ENCODE results near the gene CDH16. TPM values are rescaled to one million over a fixed set of nuclear protein-coding genes. Genes with fewer than 3 reads are reported as not detected.

CDH16 gene
- total RNA-seq, 4 donors from 2014 or later: not detected

DNA sequence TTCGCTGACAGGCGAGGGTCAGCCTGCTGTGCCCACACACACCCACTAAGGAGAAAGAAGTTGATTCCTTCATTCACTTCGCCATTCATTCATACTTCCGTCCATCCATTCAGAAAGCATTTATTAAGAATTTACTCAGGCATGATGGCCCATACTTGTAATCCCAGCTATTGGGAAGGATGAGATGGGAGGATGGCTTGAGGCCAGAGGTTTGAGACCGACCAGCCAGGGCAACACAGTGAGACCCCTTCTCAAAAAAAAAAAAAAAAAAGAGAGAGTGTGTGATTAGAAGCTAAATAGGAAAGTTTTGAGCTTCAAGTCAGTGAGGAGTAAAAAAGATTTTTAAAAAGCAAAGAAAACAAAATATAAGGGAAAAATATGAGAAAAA lies 25.4 kb upstream of the CDH16 start:
- no peaks in the 10 kb centered on the region for H3K27me3 ChIP-seq
- H3K36me3 ChIP-seq: peaks cover 0 to 51% of the 10 kb centered on the region in 2 donors
- WGBS, 2 donors (ENCODE audit: low coverage in 1 of 2): 68% methylated on average over 3 of the region's 5 CpGs; no CpG with 5 or more reads in 1 of the 2 donors
- no peaks in the 10 kb centered on the region for H3K9me3 ChIP-seq
- no peak for ATAC-seq
- H3K4me1 ChIP-seq: peaks cover 0 to 23% (median 9%) of the 10 kb centered on the region in 3 donors
- TF ChIP-seq POLR2A (IDR thresholded peaks at IDR 0.05) (no peak), EP300 (IDR thresholded peaks at IDR 0.05) (no peak), POLR2AphosphoS5 (IDR thresholded peaks at IDR 0.05) (no peak)
- TF ChIP-seq, protein P1, sequence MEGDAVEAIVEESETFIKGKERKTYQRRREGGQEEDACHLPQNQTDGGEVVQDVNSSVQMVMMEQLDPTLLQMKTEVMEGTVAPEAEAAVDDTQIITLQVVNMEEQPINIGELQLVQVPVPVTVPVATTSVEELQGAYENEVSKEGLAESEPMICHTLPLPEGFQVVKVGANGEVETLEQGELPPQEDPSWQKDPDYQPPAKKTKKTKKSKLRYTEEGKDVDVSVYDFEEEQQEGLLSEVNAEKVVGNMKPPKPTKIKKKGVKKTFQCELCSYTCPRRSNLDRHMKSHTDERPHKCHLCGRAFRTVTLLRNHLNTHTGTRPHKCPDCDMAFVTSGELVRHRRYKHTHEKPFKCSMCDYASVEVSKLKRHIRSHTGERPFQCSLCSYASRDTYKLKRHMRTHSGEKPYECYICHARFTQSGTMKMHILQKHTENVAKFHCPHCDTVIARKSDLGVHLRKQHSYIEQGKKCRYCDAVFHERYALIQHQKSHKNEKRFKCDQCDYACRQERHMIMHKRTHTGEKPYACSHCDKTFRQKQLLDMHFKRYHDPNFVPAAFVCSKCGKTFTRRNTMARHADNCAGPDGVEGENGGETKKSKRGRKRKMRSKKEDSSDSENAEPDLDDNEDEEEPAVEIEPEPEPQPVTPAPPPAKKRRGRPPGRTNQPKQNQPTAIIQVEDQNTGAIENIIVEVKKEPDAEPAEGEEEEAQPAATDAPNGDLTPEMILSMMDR (IDR thresholded peaks at IDR 0.05): no peak
- no peak overlapping the region for H3K4me3 ChIP-seq
- H3K27ac ChIP-seq: no peak overlapping the region

- H3K27ac ChIP-seq: no peak overlapping the region
- no peaks in the 10 kb centered on the region for H3K9me3 ChIP-seq
- H3K4me1 ChIP-seq: peaks cover 0 to 18% (median 5%) of the 10 kb centered on the region in 3 donors
- no peak overlapping the region for H3K4me3 ChIP-seq
- no peak for TF ChIP-seq POLR2AphosphoS5 (IDR thresholded peaks at IDR 0.05)
- no peak for TF ChIP-seq POLR2A (IDR thresholded peaks at IDR 0.05)
- TF ChIP-seq, protein P1 (IDR thresholded peaks at IDR 0.05): no peak
- TF ChIP-seq EP300 (IDR thresholded peaks at IDR 0.05): no peak
- ATAC-seq: no peak
- H3K27me3 ChIP-seq: no peaks in the 10 kb centered on the region
- H3K36me3 ChIP-seq: peaks cover 0 to 56% of the 10 kb centered on the region in 2 donors
- no CpG with 5 or more reads among the region's 15 CpGs for WGBS, 2 donors (ENCODE audit: low coverage in 1 of 2)
Observed at GRCh38 chr16:66943426-66944053, 24.9 kb upstream of the CDH16 start.

DNA sequence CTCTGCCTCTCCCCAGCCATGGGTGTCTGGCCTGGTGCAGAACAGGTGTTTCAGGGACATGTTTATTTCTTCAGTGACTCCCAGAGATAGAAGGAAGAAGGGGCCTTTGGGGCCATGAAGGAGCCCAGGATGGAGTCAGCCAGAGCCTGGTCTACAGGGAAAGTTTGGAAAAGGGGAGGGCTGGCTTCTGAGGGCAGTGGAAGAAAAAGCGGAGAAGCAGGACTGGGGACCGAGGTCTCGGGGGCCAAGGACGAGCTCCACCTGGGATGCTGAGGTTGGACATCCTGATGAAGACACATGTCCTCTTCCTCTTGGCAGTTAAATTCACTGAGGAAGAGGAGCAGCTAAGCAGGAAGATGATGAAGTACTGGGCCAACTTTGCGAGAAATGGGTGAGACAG lies 24.3 kb upstream of the CDH16 start:
- H3K27me3 ChIP-seq: no peaks in the 10 kb centered on the region
- WGBS, 2 donors (ENCODE audit: low coverage in 1 of 2): 86% methylated on average over 5 of the region's 5 CpGs; no CpG with 5 or more reads in 1 of the 2 donors
- peaks cover 0 to 62% of the 10 kb centered on the region in 2 donors for H3K36me3 ChIP-seq
- no peaks in the 10 kb centered on the region for H3K9me3 ChIP-seq
- peaks cover 0 to 15% (median 2%) of the 10 kb centered on the region in 3 donors for H3K4me1 ChIP-seq
- H3K4me3 ChIP-seq: no peak overlapping the region
- H3K27ac ChIP-seq: no peak overlapping the region
- no peak for TF ChIP-seq POLR2AphosphoS5 (IDR thresholded peaks at IDR 0.05)
- TF ChIP-seq POLR2A (IDR thresholded peaks at IDR 0.05): no peak
- TF ChIP-seq, protein P1 (IDR thresholded peaks at IDR 0.05): no peak
- no peak for ATAC-seq

DNA sequence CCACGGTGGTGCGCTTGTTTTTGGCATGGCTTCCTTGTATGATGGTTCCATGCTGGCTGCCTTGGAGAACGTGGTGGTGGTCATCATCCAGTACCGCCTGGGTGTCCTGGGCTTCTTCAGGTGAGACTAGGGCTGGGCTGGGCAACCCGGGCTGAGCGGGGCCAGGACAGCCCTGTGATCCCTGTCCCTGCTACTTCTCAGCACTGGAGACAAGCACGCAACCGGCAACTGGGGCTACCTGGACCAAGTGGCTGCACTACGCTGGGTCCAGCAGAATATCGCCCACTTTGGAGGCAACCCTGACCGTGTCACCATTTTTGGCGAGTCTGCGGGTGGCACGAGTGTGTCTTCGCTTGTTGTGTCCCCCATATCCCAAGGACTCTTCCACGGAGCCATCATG lies 21.6 kb upstream of the CDH16 start:
- Histone ChIP-seq H3K4me3 (no peak overlapping the region), H3K4me1 (peaks cover 0 to 30% (median 16%) of the 10 kb centered on the region in 3 donors), H3K36me3 (peaks cover 0 to 76% of the 10 kb centered on the region in 2 donors), H3K27ac (no peak overlapping the region), H3K27me3 (no peaks in the 10 kb centered on the region), H3K9me3 (no peaks in the 10 kb centered on the region)
- no CpG with 5 or more reads among the region's 16 CpGs for WGBS, 2 donors (ENCODE audit: low coverage in 1 of 2)
- no peak for ATAC-seq
- no peak for TF ChIP-seq POLR2A (IDR thresholded peaks at IDR 0.05)
- TF ChIP-seq POLR2AphosphoS5 (IDR thresholded peaks at IDR 0.05): no peak
- no peak for TF ChIP-seq EP300 (IDR thresholded peaks at IDR 0.05)
- TF ChIP-seq, protein P1 (IDR thresholded peaks at IDR 0.05): no peak

DNA sequence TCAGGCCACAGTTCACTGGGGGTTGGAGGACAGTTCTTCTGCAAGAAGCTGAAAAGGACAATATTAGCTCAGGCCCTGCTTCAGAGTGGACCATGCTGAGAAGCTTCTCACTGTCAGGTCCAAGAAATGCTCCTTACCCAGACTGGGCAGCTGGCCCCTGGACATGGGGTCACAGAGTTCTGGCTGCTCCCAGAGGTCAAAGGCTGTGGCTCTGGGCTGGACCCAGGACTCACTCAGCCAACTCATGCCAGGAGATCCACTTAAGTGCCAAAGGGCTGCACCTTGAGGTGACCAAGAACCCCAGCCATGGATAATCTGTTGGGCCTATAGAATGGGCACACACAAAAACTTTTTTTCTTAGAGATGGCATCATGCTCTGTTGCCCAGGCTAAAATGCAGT lies 20.7 kb upstream of the CDH16 start:
- H3K27ac ChIP-seq: no peak overlapping the region
- TF ChIP-seq POLR2A (IDR thresholded peaks at IDR 0.05) (no peak), POLR2AphosphoS5 (IDR thresholded peaks at IDR 0.05) (no peak), EP300 (IDR thresholded peaks at IDR 0.05) (no peak)
- TF ChIP-seq, protein P1 (IDR thresholded peaks at IDR 0.05): no peak
- H3K27me3 ChIP-seq: no peaks in the 10 kb centered on the region
- no peak overlapping the region for H3K4me3 ChIP-seq
- H3K36me3 ChIP-seq: peaks cover 0 to 76% of the 10 kb centered on the region in 2 donors
- H3K4me1 ChIP-seq: peaks cover 0 to 33% (median 17%) of the 10 kb centered on the region in 3 donors
- ATAC-seq: no peak
- no peaks in the 10 kb centered on the region for H3K9me3 ChIP-seq

Data from gastroesophageal sphincter (tissue), 4 donors.